Kidney capillary endothelial cell (primary cell): ENCODE results near the gene ZNF865.

ENCODE experiments used
- DNase-seq: peaks from one replicate; pipeline ENCODE4 v3.0.0-alpha.2; 2018; ENCODE audit warnings: low spot score

The ZNF865 gene

GRCh38 chr19:55644842-55645511 is 39.5 kb downstream of the ZNF865 start:
- no peak for DNase-seq

- DNase-seq: no peak
These were observed 40.0 kb downstream of the ZNF865 start for GRCh38 chr19:55645512-55645881.

- no peak for DNase-seq
These were observed 41.7 kb downstream of the ZNF865 start for GRCh38 chr19:55646889-55647731.

GRCh38 chr19:55647732-55648584 is 42.5 kb downstream of the ZNF865 start, which contains the start of gene CCDC106:
Gene CCDC106 (plus strand): TSS chr19:55648212. CDS start chr19:55649047, 835 bp downstream.
- DNase-seq: no peak

- no peak for DNase-seq
These were observed 43.3 kb downstream of the ZNF865 start for GRCh38 chr19:55648585-55649267.

- no peak for DNase-seq
These were observed 44.0 kb downstream of the ZNF865 start for GRCh38 chr19:55649268-55650125.

GRCh38 chr19:55650126-55650557 is 44.7 kb downstream of the ZNF865 start:
- no peak for DNase-seq

GRCh38 chr19:55650602-55651230 is 45.3 kb downstream of the ZNF865 start:
- no peak for DNase-seq

GRCh38 chr19:55651236-55651635 is 45.8 kb downstream of the ZNF865 start:
- no peak for DNase-seq

GRCh38 chr19:55652311-55653128 is 47.1 kb downstream of the ZNF865 start:
- DNase-seq: no peak

GRCh38 chr19:55653651-55654322 is 48.3 kb downstream of the ZNF865 start:
- DNase-seq: peak; percentile 98

GRCh38 chr19:55654323-55654867 is 48.9 kb downstream of the ZNF865 start:
- DNase-seq: peak; percentile 99

GRCh38 chr19:55654868-55655647 is 49.6 kb downstream of the ZNF865 start, which contains the start of gene U2AF2:
Gene U2AF2 (plus strand): TSS chr19:55655035. CDS start chr19:55655105, 70 bp downstream.
- peak; percentile 89 for DNase-seq

GRCh38 chr19:55655648-55656040 is 50.2 kb downstream of the ZNF865 start:
- DNase-seq: no peak

- DNase-seq: no peak
These were observed 51.1 kb downstream of the ZNF865 start for GRCh38 chr19:55656552-55656951.

- no peak for DNase-seq
These were observed 51.7 kb downstream of the ZNF865 start for GRCh38 chr19:55656988-55657747.
